HG03558 (cell line): Measurements from ENCODE around the gene SCAMP5.

Experiments used
- ATAC-seq: cut with Tn5 transposase; IDR thresholded peaks from one replicate; pipeline ENCODE4 v1.9.1; 2021; ENCODE audit warnings: moderate number of reproducible peaks; ENCODE audit not compliant: unreplicated experiment; ENCODE audit errors: extremely low read depth

The SCAMP5 gene

GRCh38 chr15:74995182-74995778 lies at the start of gene SCAMP5:
Gene SCAMP5, plus strand, starts transcription at chr15:74995563. Its CDS starts 16,277 bp downstream, at chr15:75011840.
- ATAC-seq, result no peak

GRCh38 chr15:74950078-74950908 lies 45.1 kb upstream of the SCAMP5 start:
- no peak for ATAC-seq

GRCh38 chr15:74951006-74951405 lies 44.4 kb upstream of the SCAMP5 start:
- no peak for ATAC-seq

- no peak for ATAC-seq
Observed at GRCh38 chr15:74954515-74954914, 40.8 kb upstream of the SCAMP5 start.

GRCh38 chr15:74955017-74955416 lies 40.3 kb upstream of the SCAMP5 start:
- ATAC-seq, result no peak

GRCh38 chr15:74955796-74956647 lies 39.3 kb upstream of the SCAMP5 start:
- ATAC-seq, result no peak

GRCh38 chr15:74956648-74957475 lies 38.5 kb upstream of the SCAMP5 start, which contains the start of gene RPP25:
Gene RPP25, minus strand, starts transcription at chr15:74956772. Its CDS starts 189 bp downstream, at chr15:74956583.
- no peak for ATAC-seq

- ATAC-seq, result no peak
Observed at GRCh38 chr15:74957476-74958035, 37.8 kb upstream of the SCAMP5 start.

- ATAC-seq, result no peak
Observed at GRCh38 chr15:74958320-74958907, 36.9 kb upstream of the SCAMP5 start.

- ATAC-seq, result no peak
Observed at GRCh38 chr15:74958908-74959585, 36.3 kb upstream of the SCAMP5 start.

GRCh38 chr15:74959586-74959939 lies 35.8 kb upstream of the SCAMP5 start:
- no peak for ATAC-seq

- no peak for ATAC-seq
Observed at GRCh38 chr15:74960286-74960685, 35.1 kb upstream of the SCAMP5 start.

GRCh38 chr15:74960995-74961588 lies 34.3 kb upstream of the SCAMP5 start:
- ATAC-seq, result no peak

- no peak for ATAC-seq
Observed at GRCh38 chr15:74961616-74962015, 33.7 kb upstream of the SCAMP5 start.

GRCh38 chr15:74962219-74962618 lies 33.1 kb upstream of the SCAMP5 start:
- ATAC-seq, result no peak

GRCh38 chr15:74962671-74963070 lies 32.7 kb upstream of the SCAMP5 start:
- no peak for ATAC-seq

- no peak for ATAC-seq
Observed at GRCh38 chr15:74963213-74963612, 32.1 kb upstream of the SCAMP5 start.

GRCh38 chr15:74964794-74965193 lies 30.6 kb upstream of the SCAMP5 start:
- no peak for ATAC-seq
